ENCODE measurements around the gene L3MBTL1.

Gene L3MBTL1

GRCh38 chr20:43535370-43536004 is 28.0 kb downstream of the L3MBTL1 start:
- no peak for DNase-seq (ENCODE audit: low read depth)

GRCh38 chr20:43536041-43536816 is 28.7 kb downstream of the L3MBTL1 start:
- DNase-seq (ENCODE audit: low read depth), result no peak

GRCh38 chr20:43536817-43537440 is 29.4 kb downstream of the L3MBTL1 start:
- DNase-seq (ENCODE audit: low read depth), result no peak

- DNase-seq (ENCODE audit: low read depth), result peak; percentile 7
Observed at GRCh38 chr20:43537921-43538877, 30.7 kb downstream of the L3MBTL1 start.

- DNase-seq (ENCODE audit: low read depth), result no peak
Observed at GRCh38 chr20:43538878-43539700, 31.6 kb downstream of the L3MBTL1 start.

- DNase-seq (ENCODE audit: low read depth), result no peak
Observed at GRCh38 chr20:43539975-43540672, 32.6 kb downstream of the L3MBTL1 start.

- DNase-seq (ENCODE audit: low read depth), result no peak
Observed at GRCh38 chr20:43540673-43541060, 33.2 kb downstream of the L3MBTL1 start.

- no peak for DNase-seq (ENCODE audit: low read depth)
Observed at GRCh38 chr20:43541214-43541613, 33.7 kb downstream of the L3MBTL1 start.

GRCh38 chr20:43542161-43542560 is 34.7 kb downstream of the L3MBTL1 start:
- DNase-seq (ENCODE audit: low read depth), result no peak

- DNase-seq (ENCODE audit: low read depth), result no peak
Observed at GRCh38 chr20:43542674-43543073, 35.2 kb downstream of the L3MBTL1 start.

- no peak for DNase-seq (ENCODE audit: low read depth)
Observed at GRCh38 chr20:43543138-43543537, 35.6 kb downstream of the L3MBTL1 start.

GRCh38 chr20:43544501-43544900 is 37.0 kb downstream of the L3MBTL1 start:
- no peak for DNase-seq (ENCODE audit: low read depth)

- no peak for DNase-seq (ENCODE audit: low read depth)
Observed at GRCh38 chr20:43545837-43546578, 38.5 kb downstream of the L3MBTL1 start.

GRCh38 chr20:43548273-43548880 is 40.9 kb downstream of the L3MBTL1 start:
- no peak for DNase-seq (ENCODE audit: low read depth)

- no peak for DNase-seq (ENCODE audit: low read depth)
Observed at GRCh38 chr20:43549416-43550065, 42.0 kb downstream of the L3MBTL1 start.

- no peak for DNase-seq (ENCODE audit: low read depth)
Observed at GRCh38 chr20:43550456-43550855, 43.0 kb downstream of the L3MBTL1 start.

GRCh38 chr20:43554369-43554768 is 46.9 kb downstream of the L3MBTL1 start:
- no peak for DNase-seq (ENCODE audit: low read depth)

GRCh38 chr20:43558412-43559146 is 51.1 kb downstream of the L3MBTL1 start, which contains the start of gene SGK2:
Gene SGK2, plus strand, starts transcription at chr20:43559027. Its CDS starts 7,469 bp downstream, at chr20:43566496.
- DNase-seq (ENCODE audit: low read depth), result no peak

Data from activated T-helper 1 cell treated with Interleukin-2 at 50 U/mL for 16 hours (primary cell).